HS-5 (cell line): Measurements from ENCODE around the gene DEFB118.
"Not testable (repeated sequence)": the region's sequence is repeated elsewhere in the genome, so short reads cannot be mapped to it uniquely, and the experiment has no call there.

Source experiments
- DNase-seq: peaks from one replicate; pipeline ENCODE4 v3.0.0-alpha.2; 2012; ENCODE audit warnings: low read depth

The DEFB118 gene

GRCh38 chr20:31368301-31368700 lies at the start of gene DEFB118:
DEFB118 (plus strand) TSS chr20:31368601; CDS start chr20:31368651, 50 bp downstream.
- DNase-seq = no peak

- DNase-seq = no peak
Observed at GRCh38 chr20:31322504-31322903, 45.9 kb upstream of the DEFB118 start.

- DNase-seq = no peak
Observed at GRCh38 chr20:31330893-31331292, 37.5 kb upstream of the DEFB118 start.

- no peak for DNase-seq
Observed at GRCh38 chr20:31341470-31341869, 26.9 kb upstream of the DEFB118 start.

- no peak for DNase-seq
Observed at GRCh38 chr20:31355981-31356380, 12.4 kb upstream of the DEFB118 start.

- no peak for DNase-seq
Observed at GRCh38 chr20:31363295-31363694, 5.1 kb upstream of the DEFB118 start.

- DNase-seq = not testable (repeated sequence)
Observed at GRCh38 chr20:31364272-31364671, 4.1 kb upstream of the DEFB118 start.

GRCh38 chr20:31374346-31374745 lies 5.9 kb downstream of the DEFB118 start:
- DNase-seq = no peak

GRCh38 chr20:31390490-31390889 lies 22.1 kb downstream of the DEFB118 start, which contains the start of gene DEFB119:
DEFB119 (minus strand) TSS chr20:31390590; CDS start chr20:31390483, 107 bp downstream.
- DNase-seq = no peak

- no peak for DNase-seq
Observed at GRCh38 chr20:31392836-31393235, 24.4 kb downstream of the DEFB118 start.

- DNase-seq = no peak
Observed at GRCh38 chr20:31394900-31395299, 26.5 kb downstream of the DEFB118 start.

- DNase-seq = no peak
Observed at GRCh38 chr20:31403886-31404285, 35.5 kb downstream of the DEFB118 start.

- no peak for DNase-seq
Observed at GRCh38 chr20:31406115-31406514, 37.7 kb downstream of the DEFB118 start, which contains the start of gene DEFB121. DEFB121 (minus strand) TSS chr20:31406215; CDS start chr20:31406152, 63 bp downstream.

GRCh38 chr20:31410011-31410410 lies 41.6 kb downstream of the DEFB118 start:
- no peak for DNase-seq

GRCh38 chr20:31414381-31414780 lies 46.0 kb downstream of the DEFB118 start:
- DNase-seq = no peak

- no peak for DNase-seq
Observed at GRCh38 chr20:31415653-31416052, 47.3 kb downstream of the DEFB118 start.

- DNase-seq = no peak
Observed at GRCh38 chr20:31418307-31418706, 49.9 kb downstream of the DEFB118 start.
